HG03378 (cell line): Measurements from ENCODE around the gene KPNB1.
"Not testable (repeated sequence)": the region's sequence is repeated elsewhere in the genome, so short reads cannot be mapped to it uniquely, and the experiment has no call there.

ENCODE experiments used
- ATAC-seq: cut with Tn5 transposase; IDR thresholded peaks from one replicate; pipeline ENCODE4 v1.9.1; 2021; ENCODE audit warnings: mild to moderate bottlenecking, moderate library complexity; ENCODE audit not compliant: unreplicated experiment

The KPNB1 gene

GRCh38 chr17:47676199-47676472, 26.4 kb downstream of the KPNB1 start:
- ATAC-seq = no peak

DNA sequence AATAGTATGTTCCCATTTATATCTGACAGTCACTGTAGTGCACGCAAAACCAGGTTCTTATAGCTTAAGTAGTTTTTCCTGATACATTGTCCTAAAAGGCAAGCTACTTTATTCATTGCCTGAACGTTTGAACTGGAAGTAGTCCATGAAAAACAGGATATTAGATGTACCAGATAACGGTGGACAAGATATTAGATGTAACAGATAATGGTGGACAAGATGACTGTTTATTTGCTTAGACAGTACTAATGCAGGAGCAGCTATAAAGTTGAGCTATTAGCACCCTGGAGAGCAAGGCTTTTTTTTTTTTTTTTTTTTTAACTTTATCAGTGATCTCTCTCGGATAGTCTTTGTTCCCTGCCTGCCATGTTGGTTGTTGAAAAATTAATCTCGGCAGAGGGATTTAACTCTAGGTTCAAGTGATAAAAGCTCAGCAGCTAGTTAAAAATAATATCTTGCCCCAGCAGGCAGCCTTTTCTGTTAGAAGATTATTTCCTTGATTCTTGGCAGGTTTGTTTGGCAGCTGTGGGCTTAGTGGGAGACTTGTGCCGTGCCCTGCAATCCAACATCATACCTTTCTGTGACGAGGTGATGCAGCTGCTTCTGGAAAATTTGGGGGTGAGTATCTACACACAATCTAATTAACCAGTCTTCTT, 26.9 kb downstream of the KPNB1 start:
- ATAC-seq = no peak

GRCh38 chr17:47678196-47678595, 28.5 kb downstream of the KPNB1 start:
- no peak for ATAC-seq

- no peak for ATAC-seq
Observed at GRCh38 chr17:47682138-47682537, 32.4 kb downstream of the KPNB1 start.

DNA sequence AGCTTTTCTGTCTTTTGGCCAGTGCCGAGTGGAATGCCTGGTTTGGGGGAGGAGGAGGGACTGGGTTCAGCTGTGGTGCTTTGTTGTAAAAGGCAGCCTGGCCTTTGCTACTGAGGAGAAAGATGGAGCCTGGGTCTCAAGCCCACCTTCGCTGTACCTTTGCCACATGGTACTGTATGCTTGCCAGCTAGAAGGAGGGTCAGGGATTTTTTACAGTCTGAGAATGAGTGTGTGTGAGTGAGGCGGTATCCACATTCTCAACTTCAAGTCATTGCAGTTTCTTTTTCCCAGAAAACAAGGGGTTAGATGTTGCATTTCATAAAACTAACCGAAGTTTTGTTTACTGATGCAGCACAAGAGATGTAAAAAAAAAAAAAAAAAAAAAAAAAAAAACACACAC, 33.0 kb downstream of the KPNB1 start:
- ATAC-seq = not testable (repeated sequence)

DNA sequence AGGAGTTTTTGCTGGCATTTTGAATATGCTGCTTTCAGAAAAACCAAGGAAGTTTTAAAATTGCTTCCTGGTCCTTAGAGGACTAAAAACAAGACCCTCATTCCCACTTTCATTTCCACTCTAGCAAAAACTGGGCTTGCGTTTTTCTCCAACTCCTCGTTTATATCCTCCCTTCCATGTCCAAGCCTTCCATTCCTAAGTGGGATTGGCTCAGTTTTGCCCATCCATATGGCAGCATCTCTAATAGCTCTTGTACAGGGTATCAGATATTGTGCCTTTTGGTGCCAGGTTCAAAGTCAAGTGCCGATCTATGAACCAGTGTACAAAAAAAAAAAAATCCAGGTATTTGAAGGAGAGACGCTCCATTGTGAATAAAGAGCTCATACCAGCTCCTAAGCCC, 34.3 kb downstream of the KPNB1 start:
- ATAC-seq = no peak

GRCh38 chr17:47684535-47685193, 34.9 kb downstream of the KPNB1 start:
- ATAC-seq = no peak

- no peak for ATAC-seq
Observed at GRCh38 chr17:47685556-47686275, 36.0 kb downstream of the KPNB1 start.

DNA sequence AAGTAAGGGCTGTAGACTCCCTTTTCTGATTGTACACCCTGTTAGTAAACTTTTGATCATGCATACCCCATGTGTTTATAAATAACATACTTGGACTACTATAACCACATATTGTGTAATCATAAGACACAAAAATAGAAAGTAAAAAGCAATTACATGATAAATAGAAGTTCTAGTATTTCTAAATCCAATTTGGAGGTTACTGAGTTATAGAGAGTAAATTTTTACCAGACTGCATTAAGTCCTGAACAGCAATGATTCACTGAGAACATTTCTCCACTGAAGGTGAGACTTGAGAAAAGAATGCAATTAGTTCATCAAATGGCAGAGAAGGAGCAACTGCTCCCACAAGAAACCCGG, 36.5 kb downstream of the KPNB1 start:
- ATAC-seq = no peak

GRCh38 chr17:47686664-47687327, 37.1 kb downstream of the KPNB1 start:
- ATAC-seq = no peak

GRCh38 chr17:47687328-47687690, 37.6 kb downstream of the KPNB1 start:
- ATAC-seq = no peak

DNA sequence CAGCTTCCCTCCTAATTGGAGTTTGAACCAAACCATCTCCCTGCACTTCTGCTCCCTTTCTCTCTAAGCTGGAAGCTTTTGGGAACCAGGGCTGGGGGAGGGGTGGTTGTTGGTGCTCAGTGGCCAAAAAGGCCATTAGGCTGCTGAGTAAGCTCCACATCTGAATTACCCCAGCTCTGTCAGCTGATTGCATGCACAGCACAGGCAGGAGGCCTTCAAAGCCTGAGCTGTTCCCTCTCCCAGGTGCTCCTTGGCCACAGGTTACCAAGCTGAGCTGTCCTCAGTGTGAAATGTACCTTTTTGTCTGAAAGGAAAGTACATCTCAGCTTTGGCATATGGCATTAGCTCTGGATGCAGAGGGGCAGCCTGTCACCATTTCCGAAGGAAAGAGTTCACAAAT, 38.0 kb downstream of the KPNB1 start:
- ATAC-seq = no peak

DNA sequence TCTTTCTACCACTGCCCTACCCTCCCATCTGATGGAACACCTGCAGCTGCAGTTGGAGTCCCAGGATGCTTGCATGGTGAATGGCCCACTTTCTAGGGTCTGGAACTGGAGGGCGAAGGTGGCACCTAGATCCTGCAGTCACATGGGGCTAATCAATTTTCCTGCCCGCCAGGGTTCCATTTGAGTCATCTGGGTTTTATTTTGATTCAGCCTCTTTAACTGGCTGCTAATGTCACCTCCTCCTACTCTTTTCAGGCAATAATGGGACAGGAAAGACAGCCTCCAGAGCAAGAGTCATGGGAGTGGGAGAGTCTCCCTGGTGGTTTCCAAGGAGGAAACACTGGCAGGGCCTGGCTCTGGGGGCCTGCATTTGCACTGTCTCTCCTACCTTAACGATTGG, 40.4 kb downstream of the KPNB1 start:
- no peak for ATAC-seq

DNA sequence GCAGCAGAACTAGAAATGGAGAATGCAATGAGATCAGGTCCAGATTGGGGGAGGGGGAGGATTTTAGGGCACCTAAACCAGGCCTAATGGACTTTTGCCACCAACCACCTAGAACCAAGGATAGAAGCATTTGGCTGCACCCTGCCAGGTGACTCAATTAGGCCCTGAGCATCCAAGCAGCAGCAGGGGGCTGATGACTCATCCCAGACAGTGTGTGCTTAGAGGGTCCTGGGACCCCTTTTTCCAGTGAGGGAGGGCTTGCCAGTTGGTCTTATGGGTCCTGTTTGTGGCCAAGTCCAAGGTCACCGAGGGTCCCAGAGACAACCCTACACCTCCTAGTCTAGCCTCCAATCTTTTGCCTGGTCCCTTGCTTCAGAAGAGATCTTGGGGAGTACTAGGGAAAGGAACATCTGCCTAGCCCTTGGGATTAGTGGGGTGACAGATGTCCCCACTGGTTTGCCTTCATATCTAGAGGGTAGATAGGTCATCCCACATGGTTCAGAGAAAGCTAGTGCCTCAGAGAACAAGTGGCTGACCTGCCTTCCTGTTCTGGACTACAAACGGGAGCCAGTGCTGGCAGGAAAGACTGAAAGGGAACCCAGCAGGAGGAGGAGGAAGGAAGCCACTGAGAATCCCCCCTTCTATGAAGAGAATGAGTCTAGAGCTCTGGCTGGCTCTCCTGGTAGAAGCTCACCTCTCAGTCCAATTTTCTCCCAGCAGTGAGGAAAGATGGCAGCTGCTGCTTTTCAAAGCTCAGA, 42.6 kb downstream of the KPNB1 start:
- no peak for ATAC-seq

GRCh38 chr17:47692895-47693730, 43.4 kb downstream of the KPNB1 start:
- ATAC-seq = no peak

- no peak for ATAC-seq
Observed at GRCh38 chr17:47693731-47694580, 44.2 kb downstream of the KPNB1 start, which contains the start of gene TBKBP1. Gene TBKBP1, plus strand, starts transcription at chr17:47694161. Its CDS starts 1,952 bp downstream, at chr17:47696113.

GRCh38 chr17:47694581-47695428, 45.1 kb downstream of the KPNB1 start:
- ATAC-seq = no peak
